ENCODE measurements around the gene AFG1L.
"Not testable (repeated sequence)": the region's sequence is repeated elsewhere in the genome, so short reads cannot be mapped to it uniquely, and the experiment has no call there.

The AFG1L gene

GRCh38 chr6:108355120-108355519 is 60.3 kb downstream of the AFG1L start:
- DNase-seq = no peak

- no peak for DNase-seq
Measured at GRCh38 chr6:108355890-108356289, 61.0 kb downstream of the AFG1L start.

- no peak for DNase-seq
Measured at GRCh38 chr6:108359901-108360882, 65.3 kb downstream of the AFG1L start.

GRCh38 chr6:108360919-108361311 is 66.1 kb downstream of the AFG1L start:
- no peak for DNase-seq

- no peak for DNase-seq
Measured at GRCh38 chr6:108361312-108361932, 66.6 kb downstream of the AFG1L start.

GRCh38 chr6:108362455-108362854 is 67.6 kb downstream of the AFG1L start:
- no peak for DNase-seq

GRCh38 chr6:108363113-108363512 is 68.3 kb downstream of the AFG1L start:
- no peak for DNase-seq

- DNase-seq = no peak
Measured at GRCh38 chr6:108363889-108364313, 69.0 kb downstream of the AFG1L start.

- DNase-seq = no peak
Measured at GRCh38 chr6:108364470-108364869, 69.6 kb downstream of the AFG1L start.

GRCh38 chr6:108365478-108365877 is 70.6 kb downstream of the AFG1L start:
- no peak for DNase-seq

- no peak for DNase-seq
Measured at GRCh38 chr6:108366236-108366635, 71.4 kb downstream of the AFG1L start.

- no peak for DNase-seq
Measured at GRCh38 chr6:108368431-108369030, 73.7 kb downstream of the AFG1L start.

- no peak for DNase-seq
Measured at GRCh38 chr6:108380876-108381275, 86.0 kb downstream of the AFG1L start.

- DNase-seq = no peak
Measured at GRCh38 chr6:108383981-108384380, 89.1 kb downstream of the AFG1L start.

- DNase-seq = not testable (repeated sequence)
Measured at GRCh38 chr6:108389190-108389589, 94.3 kb downstream of the AFG1L start.

GRCh38 chr6:108395297-108395696 is 100.4 kb downstream of the AFG1L start:
- no peak for DNase-seq

- DNase-seq = no peak
Measured at GRCh38 chr6:108403236-108403635, 108.4 kb downstream of the AFG1L start.

- no peak for DNase-seq
Measured at GRCh38 chr6:108406943-108407342, 112.1 kb downstream of the AFG1L start.

GRCh38 chr6:108407904-108408827 is 113.3 kb downstream of the AFG1L start:
- DNase-seq = no peak

GRCh38 chr6:108408861-108409260 is 114.0 kb downstream of the AFG1L start:
- DNase-seq = no peak

GRCh38 chr6:108416047-108416833 is 121.4 kb downstream of the AFG1L start:
- not testable (repeated sequence) for DNase-seq

GRCh38 chr6:108417027-108417426 is 122.2 kb downstream of the AFG1L start:
- DNase-seq = no peak
